ENCODE data around the gene EXOG. TPM values are rescaled to one million over a fixed set of nuclear protein-coding genes. Genes with fewer than 3 reads are reported as not detected.

Gene EXOG
- total and polyA plus RNA-seq, 2 of the 13 experiments (the other 11 are each of a cell fraction or from before 2014, with no cell fraction given): 5.5 to 9.5 TPM

DNA sequence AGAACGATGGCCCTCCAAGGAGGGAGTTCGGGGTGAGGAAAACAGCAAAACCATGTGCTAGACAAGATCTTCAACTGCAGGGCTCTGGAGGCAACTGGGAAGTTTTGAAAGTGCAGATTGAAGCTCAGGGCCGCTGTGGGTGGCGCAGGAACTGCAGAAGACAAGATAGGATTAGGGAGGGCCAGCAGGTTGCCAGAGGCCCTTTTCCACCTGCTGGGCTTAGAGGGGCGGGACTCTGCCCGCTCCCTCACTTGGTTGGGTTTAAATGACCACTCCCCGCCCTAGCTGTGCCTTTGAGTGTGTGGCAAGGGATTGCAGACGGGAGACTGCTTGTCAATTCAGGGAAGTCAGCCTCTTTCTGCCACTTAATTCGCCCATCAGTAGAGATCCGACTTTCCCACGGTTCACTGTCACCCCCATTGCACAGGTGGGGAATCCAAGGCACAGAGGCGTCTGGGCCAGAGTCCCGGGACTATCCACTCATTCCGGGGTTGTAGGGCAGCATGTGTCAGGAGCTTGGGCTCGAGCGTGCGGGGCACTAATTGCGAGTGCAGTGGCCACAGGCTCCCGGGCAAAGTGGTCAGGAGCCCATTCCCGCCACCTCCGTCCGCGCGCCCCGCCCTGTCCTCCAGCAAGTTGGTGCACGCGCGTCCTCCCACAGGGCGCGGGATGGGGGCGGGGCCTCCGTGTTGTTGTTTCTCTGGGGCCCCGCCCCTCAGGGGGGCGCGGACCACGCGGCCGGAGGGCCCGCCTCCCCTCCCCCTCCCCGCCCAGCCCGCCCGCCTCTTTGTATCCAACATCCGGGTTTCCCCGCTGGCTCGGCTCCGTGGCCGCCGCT is 42.8 kb upstream of the EXOG start, which contains the start of gene ACVR2B (continued):
- TF ChIP-seq, protein P1, sequence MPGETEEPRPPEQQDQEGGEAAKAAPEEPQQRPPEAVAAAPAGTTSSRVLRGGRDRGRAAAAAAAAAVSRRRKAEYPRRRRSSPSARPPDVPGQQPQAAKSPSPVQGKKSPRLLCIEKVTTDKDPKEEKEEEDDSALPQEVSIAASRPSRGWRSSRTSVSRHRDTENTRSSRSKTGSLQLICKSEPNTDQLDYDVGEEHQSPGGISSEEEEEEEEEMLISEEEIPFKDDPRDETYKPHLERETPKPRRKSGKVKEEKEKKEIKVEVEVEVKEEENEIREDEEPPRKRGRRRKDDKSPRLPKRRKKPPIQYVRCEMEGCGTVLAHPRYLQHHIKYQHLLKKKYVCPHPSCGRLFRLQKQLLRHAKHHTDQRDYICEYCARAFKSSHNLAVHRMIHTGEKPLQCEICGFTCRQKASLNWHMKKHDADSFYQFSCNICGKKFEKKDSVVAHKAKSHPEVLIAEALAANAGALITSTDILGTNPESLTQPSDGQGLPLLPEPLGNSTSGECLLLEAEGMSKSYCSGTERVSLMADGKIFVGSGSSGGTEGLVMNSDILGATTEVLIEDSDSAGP (CRISPR knock-in tag; IDR thresholded peaks at IDR 0.05; ENCODE audit: borderline replicate concordance): peak; percentile 26; the same call in 1 of the 2 replicates
- TF ChIP-seq ZNF382 (CRISPR knock-in tag; IDR thresholded peaks at IDR 0.05; ENCODE audit: borderline replicate concordance) (no peak), HNRNPK (IDR thresholded peaks at IDR 0.05; ENCODE audit: low read depth, low read length, poor library complexity, severe bottlenecking) (peak; percentile 24), MEIS2 (CRISPR knock-in tag; IDR thresholded peaks at IDR 0.05) (0 out of 2 replicates have a peak, but pooled peaks have one; percentile 48), ADNP (CRISPR knock-in tag; IDR thresholded peaks at IDR 0.05) (no peak), ETV5 (CRISPR knock-in tag; IDR thresholded peaks at IDR 0.05; ENCODE audit: borderline replicate concordance) (no peak), GATAD2A (CRISPR knock-in tag; IDR thresholded peaks at IDR 0.05) (0 out of 2 replicates have a peak, but pooled peaks have one; percentile 18), ZNF33A (CRISPR knock-in tag; IDR thresholded peaks at IDR 0.05; ENCODE audit: borderline replicate concordance) (no peak), ZNF883 (CRISPR knock-in tag; IDR thresholded peaks at IDR 0.05; ENCODE audit: not compliant biosample characterization) (no peak), ZNF788 (CRISPR knock-in tag; IDR thresholded peaks at IDR 0.05; ENCODE audit: borderline replicate concordance) (peak; percentile 24; the same call in 1 of the 2 replicates), ATF7 (IDR thresholded peaks at IDR 0.05) (no peak), ATF7 (CRISPR knock-in tag; IDR thresholded peaks at IDR 0.05) (no peak)
- TF ChIP-seq, protein P2, sequence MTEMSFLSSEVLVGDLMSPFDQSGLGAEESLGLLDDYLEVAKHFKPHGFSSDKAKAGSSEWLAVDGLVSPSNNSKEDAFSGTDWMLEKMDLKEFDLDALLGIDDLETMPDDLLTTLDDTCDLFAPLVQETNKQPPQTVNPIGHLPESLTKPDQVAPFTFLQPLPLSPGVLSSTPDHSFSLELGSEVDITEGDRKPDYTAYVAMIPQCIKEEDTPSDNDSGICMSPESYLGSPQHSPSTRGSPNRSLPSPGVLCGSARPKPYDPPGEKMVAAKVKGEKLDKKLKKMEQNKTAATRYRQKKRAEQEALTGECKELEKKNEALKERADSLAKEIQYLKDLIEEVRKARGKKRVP (CRISPR knock-in tag; IDR thresholded peaks at IDR 0.05): no peak
- TF ChIP-seq, protein P3, sequence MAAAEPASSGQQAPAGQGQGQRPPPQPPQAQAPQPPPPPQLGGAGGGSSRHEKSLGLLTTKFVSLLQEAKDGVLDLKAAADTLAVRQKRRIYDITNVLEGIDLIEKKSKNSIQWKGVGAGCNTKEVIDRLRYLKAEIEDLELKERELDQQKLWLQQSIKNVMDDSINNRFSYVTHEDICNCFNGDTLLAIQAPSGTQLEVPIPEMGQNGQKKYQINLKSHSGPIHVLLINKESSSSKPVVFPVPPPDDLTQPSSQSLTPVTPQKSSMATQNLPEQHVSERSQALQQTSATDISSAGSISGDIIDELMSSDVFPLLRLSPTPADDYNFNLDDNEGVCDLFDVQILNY (CRISPR knock-in tag; conservative IDR thresholded peaks at IDR 0.05): peak; percentile 49; the same call in 1 of the 2 replicates
- TF ChIP-seq, protein P4, sequence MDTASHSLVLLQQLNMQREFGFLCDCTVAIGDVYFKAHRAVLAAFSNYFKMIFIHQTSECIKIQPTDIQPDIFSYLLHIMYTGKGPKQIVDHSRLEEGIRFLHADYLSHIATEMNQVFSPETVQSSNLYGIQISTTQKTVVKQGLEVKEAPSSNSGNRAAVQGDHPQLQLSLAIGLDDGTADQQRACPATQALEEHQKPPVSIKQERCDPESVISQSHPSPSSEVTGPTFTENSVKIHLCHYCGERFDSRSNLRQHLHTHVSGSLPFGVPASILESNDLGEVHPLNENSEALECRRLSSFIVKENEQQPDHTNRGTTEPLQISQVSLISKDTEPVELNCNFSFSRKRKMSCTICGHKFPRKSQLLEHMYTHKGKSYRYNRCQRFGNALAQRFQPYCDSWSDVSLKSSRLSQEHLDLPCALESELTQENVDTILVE (CRISPR knock-in tag; IDR thresholded peaks at IDR 0.05): no peak
- TF ChIP-seq, protein P5, sequence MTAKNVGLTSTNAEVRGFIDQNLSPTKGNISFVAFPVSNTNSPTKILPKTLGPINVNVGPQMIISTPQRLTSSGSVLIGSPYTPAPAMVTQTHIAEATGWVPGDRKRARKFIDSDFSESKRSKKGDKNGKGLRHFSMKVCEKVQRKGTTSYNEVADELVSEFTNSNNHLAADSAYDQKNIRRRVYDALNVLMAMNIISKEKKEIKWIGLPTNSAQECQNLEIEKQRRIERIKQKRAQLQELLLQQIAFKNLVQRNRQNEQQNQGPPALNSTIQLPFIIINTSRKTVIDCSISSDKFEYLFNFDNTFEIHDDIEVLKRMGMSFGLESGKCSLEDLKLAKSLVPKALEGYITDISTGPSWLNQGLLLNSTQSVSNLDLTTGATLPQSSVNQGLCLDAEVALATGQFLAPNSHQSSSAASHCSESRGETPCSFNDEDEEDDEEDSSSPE (CRISPR knock-in tag; IDR thresholded peaks at IDR 0.05): peak; percentile 48
- TF ChIP-seq, protein P6, sequence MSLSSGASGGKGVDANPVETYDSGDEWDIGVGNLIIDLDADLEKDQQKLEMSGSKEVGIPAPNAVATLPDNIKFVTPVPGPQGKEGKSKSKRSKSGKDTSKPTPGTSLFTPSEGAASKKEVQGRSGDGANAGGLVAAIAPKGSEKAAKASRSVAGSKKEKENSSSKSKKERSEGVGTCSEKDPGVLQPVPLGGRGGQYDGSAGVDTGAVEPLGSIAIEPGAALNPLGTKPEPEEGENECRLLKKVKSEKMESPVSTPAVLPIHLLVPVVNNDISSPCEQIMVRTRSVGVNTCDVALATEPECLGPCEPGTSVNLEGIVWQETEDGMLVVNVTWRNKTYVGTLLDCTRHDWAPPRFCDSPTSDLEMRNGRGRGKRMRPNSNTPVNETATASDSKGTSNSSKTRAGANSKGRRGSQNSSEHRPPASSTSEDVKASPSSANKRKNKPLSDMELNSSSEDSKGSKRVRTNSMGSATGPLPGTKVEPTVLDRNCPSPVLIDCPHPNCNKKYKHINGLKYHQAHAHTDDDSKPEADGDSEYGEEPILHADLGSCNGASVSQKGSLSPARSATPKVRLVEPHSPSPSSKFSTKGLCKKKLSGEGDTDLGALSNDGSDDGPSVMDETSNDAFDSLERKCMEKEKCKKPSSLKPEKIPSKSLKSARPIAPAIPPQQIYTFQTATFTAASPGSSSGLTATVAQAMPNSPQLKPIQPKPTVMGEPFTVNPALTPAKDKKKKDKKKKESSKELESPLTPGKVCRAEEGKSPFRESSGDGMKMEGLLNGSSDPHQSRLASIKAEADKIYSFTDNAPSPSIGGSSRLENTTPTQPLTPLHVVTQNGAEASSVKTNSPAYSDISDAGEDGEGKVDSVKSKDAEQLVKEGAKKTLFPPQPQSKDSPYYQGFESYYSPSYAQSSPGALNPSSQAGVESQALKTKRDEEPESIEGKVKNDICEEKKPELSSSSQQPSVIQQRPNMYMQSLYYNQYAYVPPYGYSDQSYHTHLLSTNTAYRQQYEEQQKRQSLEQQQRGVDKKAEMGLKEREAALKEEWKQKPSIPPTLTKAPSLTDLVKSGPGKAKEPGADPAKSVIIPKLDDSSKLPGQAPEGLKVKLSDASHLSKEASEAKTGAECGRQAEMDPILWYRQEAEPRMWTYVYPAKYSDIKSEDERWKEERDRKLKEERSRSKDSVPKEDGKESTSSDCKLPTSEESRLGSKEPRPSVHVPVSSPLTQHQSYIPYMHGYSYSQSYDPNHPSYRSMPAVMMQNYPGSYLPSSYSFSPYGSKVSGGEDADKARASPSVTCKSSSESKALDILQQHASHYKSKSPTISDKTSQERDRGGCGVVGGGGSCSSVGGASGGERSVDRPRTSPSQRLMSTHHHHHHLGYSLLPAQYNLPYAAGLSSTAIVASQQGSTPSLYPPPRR (CRISPR knock-in tag; IDR thresholded peaks at IDR 0.05; ENCODE audit: borderline replicate concordance): 0 out of 2 replicates have a peak, but pooled peaks have one; percentile 27
